Stimulated activated CD8-positive, alpha-beta memory T cell treated with anti-CD3 and anti-CD28 coated beads, Interleukin-4, amount 100 ng/mL, for 24 hours (primary cell): ENCODE data around the gene ZNF362.
A peak's percentile ranks its signal among the peaks of the same experiment; 100 is the strongest.
"Not testable (repeated sequence)": the region's sequence is repeated elsewhere in the genome, so short reads cannot be mapped to it uniquely, and the experiment has no call there.

Experiments used
- DNase-seq: peaks from one replicate; pipeline ENCODE4 v3.0.0-alpha.2; 2020; ENCODE audit warnings: low read depth

Gene ZNF362

GRCh38 chr1:33287317-33287716 lies 31.0 kb downstream of the ZNF362 start:
- DNase-seq: no peak

- DNase-seq: no peak
These were observed 32.9 kb downstream of the ZNF362 start for GRCh38 chr1:33288976-33289857.

- no peak for DNase-seq
These were observed 33.5 kb downstream of the ZNF362 start for GRCh38 chr1:33289858-33290154.

GRCh38 chr1:33290615-33291014 lies 34.3 kb downstream of the ZNF362 start:
- not testable (repeated sequence) for DNase-seq

- no peak for DNase-seq
These were observed 36.5 kb downstream of the ZNF362 start for GRCh38 chr1:33292726-33293340.

GRCh38 chr1:33294071-33295010 lies 38.0 kb downstream of the ZNF362 start:
- DNase-seq: no peak

- no peak for DNase-seq
These were observed 38.7 kb downstream of the ZNF362 start for GRCh38 chr1:33295023-33295422.

- DNase-seq: peak; percentile 83
These were observed 39.3 kb downstream of the ZNF362 start for GRCh38 chr1:33295450-33296081.

- DNase-seq: no peak
These were observed 39.8 kb downstream of the ZNF362 start for GRCh38 chr1:33296082-33296458.

- DNase-seq: no peak
These were observed 40.5 kb downstream of the ZNF362 start for GRCh38 chr1:33296824-33297223.

- DNase-seq: no peak
These were observed 41.8 kb downstream of the ZNF362 start for GRCh38 chr1:33297911-33298622.

GRCh38 chr1:33298623-33299277 lies 42.5 kb downstream of the ZNF362 start:
- DNase-seq: peak; percentile 46

GRCh38 chr1:33299461-33300155 lies 43.3 kb downstream of the ZNF362 start:
- DNase-seq: no peak

- no peak for DNase-seq
These were observed 44.4 kb downstream of the ZNF362 start for GRCh38 chr1:33300673-33301072.

- no peak for DNase-seq
These were observed 45.1 kb downstream of the ZNF362 start for GRCh38 chr1:33301273-33301984.

- DNase-seq: no peak
These were observed 46.0 kb downstream of the ZNF362 start for GRCh38 chr1:33302325-33302724.

- no peak for DNase-seq
These were observed 48.7 kb downstream of the ZNF362 start for GRCh38 chr1:33305016-33305415.

GRCh38 chr1:33305816-33306652 lies 49.7 kb downstream of the ZNF362 start:
- no peak for DNase-seq
